DOHH2 (cell line): ENCODE results near the gene ANXA4.

ENCODE experiments used
- EZH2phosphoT487 ChIP-seq: fragments of 200-600 bp; sonication (generic); IDR thresholded peaks from 2 replicates; pipeline ENCODE4 v1.6.1; 2017; ENCODE audit warnings: borderline replicate concordance, mild to moderate bottlenecking, antibody characterized with exemption, low read length, moderate library complexity, mixed read lengths
- TF ChIP-seq, protein P1 (sequence below): fragments of 200-600 bp; sonication (generic); IDR thresholded peaks from one replicate; pipeline ENCODE4 v1.5.1; 2014; ENCODE audit warnings: antibody characterized with exemption, mild to moderate bottlenecking, low read depth, low read length; ENCODE audit not compliant: poor library complexity, severe bottlenecking

- TF ChIP-seq, protein P1, sequence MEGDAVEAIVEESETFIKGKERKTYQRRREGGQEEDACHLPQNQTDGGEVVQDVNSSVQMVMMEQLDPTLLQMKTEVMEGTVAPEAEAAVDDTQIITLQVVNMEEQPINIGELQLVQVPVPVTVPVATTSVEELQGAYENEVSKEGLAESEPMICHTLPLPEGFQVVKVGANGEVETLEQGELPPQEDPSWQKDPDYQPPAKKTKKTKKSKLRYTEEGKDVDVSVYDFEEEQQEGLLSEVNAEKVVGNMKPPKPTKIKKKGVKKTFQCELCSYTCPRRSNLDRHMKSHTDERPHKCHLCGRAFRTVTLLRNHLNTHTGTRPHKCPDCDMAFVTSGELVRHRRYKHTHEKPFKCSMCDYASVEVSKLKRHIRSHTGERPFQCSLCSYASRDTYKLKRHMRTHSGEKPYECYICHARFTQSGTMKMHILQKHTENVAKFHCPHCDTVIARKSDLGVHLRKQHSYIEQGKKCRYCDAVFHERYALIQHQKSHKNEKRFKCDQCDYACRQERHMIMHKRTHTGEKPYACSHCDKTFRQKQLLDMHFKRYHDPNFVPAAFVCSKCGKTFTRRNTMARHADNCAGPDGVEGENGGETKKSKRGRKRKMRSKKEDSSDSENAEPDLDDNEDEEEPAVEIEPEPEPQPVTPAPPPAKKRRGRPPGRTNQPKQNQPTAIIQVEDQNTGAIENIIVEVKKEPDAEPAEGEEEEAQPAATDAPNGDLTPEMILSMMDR, result no peak
- TF ChIP-seq EZH2phosphoT487, result no peak
These were observed 27.3 kb downstream of the ANXA4 start for GRCh38 chr2:69769272-69769671.
